Islet of Langerhans (tissue), 1 donor: ENCODE measurements around the gene RNU1-3.
"Not testable (repeated sequence)": the region's sequence is repeated elsewhere in the genome, so short reads cannot be mapped to it uniquely, and the experiment has no call there.

Experiments used
- FAIRE-seq: peaks from one replicate; lab custom pipeline; 2011; peaks lifted over from hg19 to GRCh38; lab: Jason Lieb, UNC

Gene RNU1-3

GRCh38 chr1:16651560-16651959, 15.2 kb downstream of the RNU1-3 start:
- not testable (repeated sequence) for FAIRE-seq

DNA sequence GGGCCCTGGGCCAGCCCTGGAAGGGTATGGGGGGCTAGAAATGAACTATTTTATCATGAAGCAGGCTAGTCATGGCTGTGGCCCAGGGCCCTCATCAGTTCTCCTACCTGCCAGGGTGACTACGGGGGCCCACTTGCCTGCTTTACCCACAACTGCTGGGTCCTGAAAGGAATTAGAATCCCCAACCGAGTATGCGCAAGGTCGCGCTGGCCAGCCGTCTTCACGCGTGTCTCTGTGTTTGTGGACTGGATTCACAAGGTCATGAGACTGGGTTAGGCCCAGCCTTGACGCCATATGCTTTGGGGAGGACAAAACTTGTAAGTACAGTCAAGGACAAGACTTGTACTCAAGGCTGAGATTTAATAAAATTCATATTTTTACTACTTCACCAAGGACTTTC, 16.8 kb downstream of the RNU1-3 start:
- FAIRE-seq, result not testable (repeated sequence)

DNA sequence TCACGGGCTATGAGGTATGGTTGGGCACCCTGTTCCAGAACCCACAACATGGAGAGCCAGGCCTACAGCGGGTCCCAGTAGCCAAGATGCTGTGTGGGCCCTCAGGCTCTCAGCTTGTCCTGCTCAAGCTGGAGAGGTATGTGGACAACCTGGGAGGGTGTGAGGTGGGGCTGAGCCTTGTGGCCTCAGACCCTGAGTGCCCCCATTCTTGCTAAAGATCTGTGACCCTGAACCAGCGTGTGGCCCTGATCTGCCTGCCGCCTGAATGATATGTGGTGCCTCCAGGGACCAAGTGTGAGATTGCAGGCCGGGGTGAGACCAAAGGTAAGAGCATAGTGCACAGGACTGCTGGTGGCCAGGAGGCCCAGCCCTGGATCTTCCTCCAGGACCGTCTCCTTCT, 17.4 kb downstream of the RNU1-3 start:
- not testable (repeated sequence) for FAIRE-seq

DNA sequence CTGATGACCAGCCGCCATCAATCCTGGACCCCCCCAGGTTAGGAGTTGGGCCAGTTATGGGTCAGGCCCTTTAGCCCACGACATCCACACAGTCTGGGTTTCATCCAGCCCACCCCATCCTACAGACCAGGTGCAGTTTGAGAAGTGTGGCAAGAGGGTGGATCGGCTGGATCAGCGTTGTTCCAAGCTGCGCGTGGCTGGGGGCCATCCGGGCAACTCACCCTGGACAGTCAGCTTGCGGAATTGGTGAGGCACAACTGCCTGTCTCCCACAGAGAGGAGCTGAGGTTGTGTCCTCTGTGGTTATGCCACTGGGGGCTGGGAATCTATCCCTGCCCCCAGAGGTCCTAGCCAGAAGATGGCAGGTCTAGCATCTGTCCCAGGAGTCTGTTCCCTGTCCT, 18.0 kb downstream of the RNU1-3 start:
- not testable (repeated sequence) for FAIRE-seq

DNA sequence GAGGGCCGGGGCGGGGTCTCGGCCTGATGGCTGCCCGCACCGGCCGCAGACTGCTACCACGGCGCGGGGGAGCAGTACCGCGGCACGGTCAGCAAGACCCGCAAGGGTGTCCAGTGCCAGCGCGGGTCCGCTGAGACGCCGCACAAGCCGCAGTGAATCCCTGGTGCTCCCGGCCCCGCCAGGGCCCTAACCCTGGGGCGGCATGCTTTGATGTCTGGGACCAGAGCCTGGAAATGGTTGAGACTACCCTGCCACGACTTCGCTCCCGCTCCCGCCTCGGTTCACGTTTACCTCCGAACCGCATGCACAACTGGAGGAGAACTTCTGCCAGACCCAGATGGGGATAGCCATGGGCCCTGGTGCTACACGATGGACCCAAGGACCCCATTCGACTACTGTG, 18.5 kb downstream of the RNU1-3 start:
- FAIRE-seq, result not testable (repeated sequence)

DNA sequence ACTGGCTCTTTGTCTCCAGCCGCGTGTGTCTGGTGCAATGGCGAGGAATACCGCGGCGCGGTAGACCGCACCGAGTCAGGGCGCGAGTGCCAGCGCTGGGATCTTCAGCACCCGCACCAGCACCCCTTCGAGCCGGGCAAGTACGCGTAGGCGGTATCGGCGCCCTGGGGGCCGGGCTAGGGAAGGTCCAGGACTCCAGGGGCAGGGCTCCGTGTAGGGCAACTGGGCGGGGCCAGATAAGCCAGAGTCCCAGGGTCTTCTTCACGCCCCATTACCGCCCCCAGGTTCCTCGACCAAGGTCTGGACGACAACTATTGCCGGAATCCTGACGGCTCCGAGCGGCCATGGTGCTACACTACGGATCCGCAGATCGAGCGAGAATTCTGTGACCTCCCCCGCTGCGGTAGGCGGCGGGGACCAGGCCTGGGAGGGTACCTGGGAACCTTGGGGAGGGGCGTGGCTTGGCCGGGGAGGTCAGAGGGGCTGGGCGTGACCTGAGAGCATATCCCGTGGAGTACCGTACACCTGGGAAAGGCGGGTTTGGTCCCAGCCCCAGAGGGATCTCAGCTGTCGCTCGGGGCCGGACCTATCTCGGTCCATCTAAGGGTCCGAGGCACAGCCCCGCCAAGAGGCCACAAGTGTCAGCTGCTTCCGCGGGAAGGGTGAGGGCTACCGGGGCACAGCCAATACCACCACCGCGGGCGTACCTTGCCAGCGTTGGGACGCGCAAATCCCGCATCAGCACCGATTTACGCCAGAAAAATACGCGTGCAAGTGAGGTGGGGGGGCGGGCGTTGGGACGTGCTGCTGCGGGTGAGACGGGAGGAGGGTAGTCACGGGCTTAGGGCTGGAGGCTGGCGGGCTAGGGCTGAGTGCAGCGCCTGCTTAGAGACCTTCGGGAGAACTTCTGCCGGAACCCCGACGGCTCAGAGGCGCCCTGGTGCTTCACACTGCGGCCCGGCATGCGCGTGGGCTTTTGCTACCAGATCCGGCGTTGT, 19.3 kb downstream of the RNU1-3 start:
- FAIRE-seq, result not testable (repeated sequence)

GRCh38 chr1:16646716-16647115, 20.0 kb downstream of the RNU1-3 start:
- not testable (repeated sequence) for FAIRE-seq

DNA sequence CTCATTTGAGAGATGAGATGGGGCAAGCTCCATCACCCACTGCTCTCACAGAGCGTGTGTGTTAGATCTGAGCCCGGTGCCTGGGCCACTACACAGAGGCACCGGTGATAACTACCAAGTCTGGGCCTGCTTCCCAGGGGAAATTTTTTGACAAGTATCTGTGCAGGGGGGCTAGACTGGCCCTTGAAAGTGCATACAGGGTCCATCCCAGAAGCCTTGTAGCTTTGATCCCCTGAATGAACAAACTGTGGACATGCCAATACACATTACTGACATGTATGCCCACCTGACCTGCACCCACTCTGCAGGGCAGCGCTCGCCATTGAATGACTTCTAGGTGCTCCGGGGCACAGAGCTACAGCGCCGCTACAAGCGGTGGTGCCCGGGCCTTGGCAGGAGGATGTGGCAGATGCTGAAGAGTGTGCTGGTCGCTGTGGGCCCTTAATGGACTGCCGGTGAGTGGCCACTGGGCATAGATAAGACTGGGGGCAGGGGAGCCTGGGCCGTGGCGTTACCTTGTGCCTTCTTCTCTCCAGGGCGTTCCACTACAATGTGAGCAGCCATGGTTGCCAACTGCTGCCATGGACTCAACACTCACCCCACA, 20.6 kb downstream of the RNU1-3 start:
- FAIRE-seq, result not testable (repeated sequence)

- FAIRE-seq, result not testable (repeated sequence)
These were observed 21.3 kb downstream of the RNU1-3 start for GRCh38 chr1:16645271-16646060.

- not testable (repeated sequence) for FAIRE-seq
These were observed 22.1 kb downstream of the RNU1-3 start for GRCh38 chr1:16644482-16645270.

GRCh38 chr1:16644193-16644481, 22.6 kb downstream of the RNU1-3 start:
- FAIRE-seq, result no peak

GRCh38 chr1:16643476-16644192, 23.1 kb downstream of the RNU1-3 start:
- FAIRE-seq, result not testable (repeated sequence)

- not testable (repeated sequence) for FAIRE-seq
These were observed 23.7 kb downstream of the RNU1-3 start for GRCh38 chr1:16643001-16643411.

DNA sequence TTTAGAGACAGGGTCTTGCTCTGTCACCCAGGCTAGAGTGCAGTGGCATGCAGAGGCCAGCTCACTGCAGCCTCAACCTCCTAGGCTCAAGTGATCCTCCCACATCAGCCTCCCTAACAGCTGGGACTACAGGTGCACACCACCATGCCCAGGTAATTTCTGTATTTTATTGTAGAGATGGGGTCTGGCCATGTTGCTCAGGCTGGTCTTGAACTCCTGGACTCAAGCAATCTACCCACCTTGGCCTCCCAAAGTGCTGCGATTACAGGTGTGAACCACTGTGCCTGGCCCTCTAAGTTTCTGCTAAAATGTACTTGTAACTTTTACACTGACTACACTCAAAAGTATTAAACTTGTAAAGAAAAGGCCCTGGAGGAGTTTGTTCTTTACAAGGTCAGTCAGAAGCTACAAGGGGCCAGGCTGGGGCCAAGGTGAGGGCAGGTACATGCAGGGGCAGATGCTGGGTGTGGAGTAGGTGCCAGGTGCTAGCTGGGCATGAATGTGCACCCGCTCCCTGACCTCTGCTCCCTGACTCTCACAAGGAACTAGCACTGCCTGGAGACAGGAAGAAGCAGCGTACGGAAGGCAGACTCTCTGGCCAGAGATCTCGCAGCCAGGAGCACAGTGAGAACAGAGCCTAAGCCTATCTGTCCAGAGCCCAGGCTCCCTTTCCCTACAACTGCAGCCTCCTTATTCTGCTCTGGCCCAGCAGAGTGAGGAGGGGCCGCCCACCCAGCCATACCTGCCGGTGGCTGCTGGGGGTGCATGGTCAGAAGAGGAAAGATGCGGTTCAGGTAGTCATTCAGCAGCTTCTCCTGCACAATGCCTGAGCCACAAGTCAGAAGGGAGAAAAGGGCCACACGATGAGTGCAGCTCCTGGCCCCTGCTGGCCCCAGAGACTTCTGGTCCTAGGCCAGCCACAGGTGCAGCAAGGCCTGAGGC, 24.5 kb downstream of the RNU1-3 start:
- not testable (repeated sequence) for FAIRE-seq

DNA sequence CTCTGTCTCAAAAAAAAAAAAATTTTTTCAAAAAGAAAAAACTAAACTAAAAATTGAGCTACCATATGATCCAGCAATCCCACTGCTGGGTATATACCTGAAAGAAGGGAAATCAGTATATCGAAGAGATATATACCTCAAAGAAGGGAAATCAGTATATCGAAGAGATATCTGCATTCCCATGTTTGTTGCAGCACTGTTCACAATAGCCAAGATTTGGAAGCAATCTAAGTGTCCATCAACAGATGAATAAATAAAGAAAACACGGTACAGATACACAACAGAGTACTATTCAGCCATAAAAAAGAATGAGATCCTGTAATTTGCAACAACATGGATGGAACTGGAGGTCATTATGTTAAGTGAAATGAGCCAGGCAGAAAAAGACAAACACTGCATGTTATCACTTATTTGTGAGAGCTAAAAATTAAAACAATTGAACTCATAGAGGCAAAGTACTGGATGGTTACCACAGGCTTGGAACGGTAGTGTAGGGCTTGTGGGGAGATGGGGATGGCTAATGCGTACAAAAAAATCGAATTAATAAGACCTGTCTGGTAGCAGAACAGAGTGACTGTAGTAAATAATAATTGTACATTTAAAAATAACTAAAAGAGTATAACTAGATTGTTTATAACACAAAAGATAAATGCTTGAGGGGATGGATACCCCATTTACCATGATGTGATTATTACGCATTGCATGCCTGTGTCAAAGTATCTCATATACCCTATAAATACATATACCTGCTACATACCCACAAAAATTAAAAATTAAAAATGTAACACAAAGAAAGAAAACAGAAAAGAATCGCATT, 25.4 kb downstream of the RNU1-3 start:
- not testable (repeated sequence) for FAIRE-seq

DNA sequence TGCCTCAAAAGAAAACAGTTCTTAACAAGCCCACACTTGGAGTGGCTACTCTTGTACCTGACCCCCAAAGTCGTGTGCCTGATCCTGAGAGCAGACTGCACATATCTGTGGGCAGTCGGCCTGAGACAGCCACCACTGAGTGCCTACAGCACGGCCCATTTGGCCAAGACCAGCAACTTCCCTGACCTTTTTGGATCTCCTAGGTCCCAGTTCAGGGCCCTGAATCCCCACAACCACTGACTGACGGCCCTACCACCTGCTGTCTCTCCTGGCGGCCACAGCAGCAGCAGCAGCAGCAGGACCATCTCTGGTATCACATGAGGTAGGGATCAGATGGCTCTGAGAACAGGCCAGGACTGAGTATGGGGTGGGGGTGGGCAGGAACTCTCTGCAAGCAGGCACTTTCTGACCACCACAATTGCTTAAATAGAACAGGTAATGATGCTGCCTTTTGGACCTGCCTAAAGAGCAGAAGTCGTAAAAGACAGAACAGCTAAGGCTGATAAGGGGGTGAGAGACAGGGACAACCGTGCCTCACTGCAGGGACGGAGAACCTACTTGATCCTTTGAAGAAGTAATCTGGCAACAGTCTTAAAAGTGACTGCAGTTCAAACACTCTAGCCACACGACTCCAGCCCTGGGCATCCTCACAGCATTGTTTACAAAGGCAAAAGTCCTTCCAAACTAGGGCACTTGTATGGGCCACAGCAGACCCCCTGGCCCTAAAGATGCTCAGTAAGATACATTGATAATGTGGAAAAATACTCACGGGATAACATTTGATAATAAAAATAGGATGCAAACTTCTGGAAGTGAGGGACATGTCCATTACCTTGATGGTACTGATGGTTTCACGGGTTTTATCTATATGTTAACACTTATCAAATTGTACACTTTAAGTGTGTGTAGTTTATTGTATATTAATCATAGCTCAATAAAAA, 27.4 kb downstream of the RNU1-3 start:
- FAIRE-seq, result not testable (repeated sequence)

GRCh38 chr1:16637941-16638778, 28.6 kb downstream of the RNU1-3 start:
- FAIRE-seq, result not testable (repeated sequence)
